BE2C (cell line): ENCODE data around the gene ZDHHC14.
A peak's percentile ranks its signal among the peaks of the same experiment; 100 is the strongest.

ENCODE experiments used
- DNase-seq: peaks from one replicate; pipeline ENCODE4 v3.0.0-alpha.2; 2020
- H3K27me3 ChIP-seq: fragments of 250-450 bp; sonication (Bioruptor Pico); 2 replicates; pipeline ENCODE4 v1.5.1; 2020; ENCODE audit warnings: mild to moderate bottlenecking
- H3K36me3 ChIP-seq: fragments of 250-450 bp; sonication (Bioruptor Pico); 2 replicates; pipeline ENCODE4 v1.5.1; 2020; ENCODE audit warnings: mild to moderate bottlenecking
- H3K4me1 ChIP-seq: fragments of 250-450 bp; sonication (Bioruptor Pico); 2 replicates; pipeline ENCODE4 v1.5.1; 2020
- H3K4me3 ChIP-seq: 2 replicates; pipeline ENCODE4 v1.5.1; 2011; ENCODE audit warnings: low read depth, low read length
- H3K9me3 ChIP-seq: fragments of 250-450 bp; sonication (Bioruptor Pico); 2 replicates; pipeline ENCODE4 v1.5.1; 2020
- TF ChIP-seq, protein P1 (sequence below): IDR thresholded peaks from 2 replicates; pipeline ENCODE4 v1.5.1; 2012; ENCODE audit warnings: mild to moderate bottlenecking, low read depth, low read length

The ZDHHC14 gene

DNA sequence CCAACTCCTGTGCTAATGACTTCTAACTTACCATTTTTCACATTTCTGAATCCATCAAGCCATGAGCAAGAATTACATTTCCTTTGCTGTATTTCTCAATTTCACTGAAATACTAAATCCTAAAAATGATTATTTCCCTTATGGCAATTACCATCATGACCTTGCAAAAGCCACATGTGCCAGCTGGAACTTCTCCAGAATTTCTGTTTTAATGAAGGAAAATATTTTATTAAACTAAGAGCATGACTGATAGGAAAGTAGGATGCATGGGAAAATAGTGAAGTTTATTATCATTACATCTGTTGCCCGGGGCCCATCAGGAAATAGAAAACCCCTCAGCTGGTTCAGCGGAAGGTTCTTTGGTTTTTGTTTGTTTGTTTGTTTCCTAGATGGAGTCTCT is 43.2 kb upstream of the ZDHHC14 start:
- DNase-seq: no peak
- TF ChIP-seq, protein P1, sequence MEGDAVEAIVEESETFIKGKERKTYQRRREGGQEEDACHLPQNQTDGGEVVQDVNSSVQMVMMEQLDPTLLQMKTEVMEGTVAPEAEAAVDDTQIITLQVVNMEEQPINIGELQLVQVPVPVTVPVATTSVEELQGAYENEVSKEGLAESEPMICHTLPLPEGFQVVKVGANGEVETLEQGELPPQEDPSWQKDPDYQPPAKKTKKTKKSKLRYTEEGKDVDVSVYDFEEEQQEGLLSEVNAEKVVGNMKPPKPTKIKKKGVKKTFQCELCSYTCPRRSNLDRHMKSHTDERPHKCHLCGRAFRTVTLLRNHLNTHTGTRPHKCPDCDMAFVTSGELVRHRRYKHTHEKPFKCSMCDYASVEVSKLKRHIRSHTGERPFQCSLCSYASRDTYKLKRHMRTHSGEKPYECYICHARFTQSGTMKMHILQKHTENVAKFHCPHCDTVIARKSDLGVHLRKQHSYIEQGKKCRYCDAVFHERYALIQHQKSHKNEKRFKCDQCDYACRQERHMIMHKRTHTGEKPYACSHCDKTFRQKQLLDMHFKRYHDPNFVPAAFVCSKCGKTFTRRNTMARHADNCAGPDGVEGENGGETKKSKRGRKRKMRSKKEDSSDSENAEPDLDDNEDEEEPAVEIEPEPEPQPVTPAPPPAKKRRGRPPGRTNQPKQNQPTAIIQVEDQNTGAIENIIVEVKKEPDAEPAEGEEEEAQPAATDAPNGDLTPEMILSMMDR: no peak
- Histone ChIP-seq H3K9me3 (no peaks in the 10 kb centered on the region), H3K36me3 (no peaks in the 10 kb centered on the region), H3K4me3 (no peak overlapping the region), H3K4me1 (no peaks in the 10 kb centered on the region), H3K27me3 (no peaks in the 10 kb centered on the region)

DNA sequence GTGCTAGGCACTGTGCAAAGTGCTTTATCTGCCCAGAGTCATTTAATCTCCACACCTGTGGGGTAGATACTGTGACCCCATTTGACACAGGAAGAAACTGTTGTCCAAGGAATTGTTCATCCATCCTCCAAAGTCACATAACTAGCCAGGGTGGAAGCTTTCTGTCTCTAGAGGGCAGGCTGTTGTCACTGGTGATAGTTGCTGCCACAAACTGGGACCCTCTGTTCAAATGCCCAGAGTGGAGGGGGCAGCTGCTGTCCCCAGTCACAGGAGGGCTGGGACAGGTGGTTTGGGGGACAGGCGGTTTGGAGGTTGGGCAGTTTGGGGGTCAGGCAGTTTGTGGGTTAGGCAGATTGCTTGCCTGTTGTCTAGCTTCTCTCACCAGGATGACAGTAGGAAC is 41.6 kb upstream of the ZDHHC14 start:
- Histone ChIP-seq H3K36me3 (no peaks in the 10 kb centered on the region), H3K4me1 (no peaks in the 10 kb centered on the region), H3K9me3 (no peaks in the 10 kb centered on the region), H3K4me3 (no peak overlapping the region), H3K27me3 (no peaks in the 10 kb centered on the region)
- no peak for DNase-seq
- TF ChIP-seq, protein P1: peak; percentile 38

DNA sequence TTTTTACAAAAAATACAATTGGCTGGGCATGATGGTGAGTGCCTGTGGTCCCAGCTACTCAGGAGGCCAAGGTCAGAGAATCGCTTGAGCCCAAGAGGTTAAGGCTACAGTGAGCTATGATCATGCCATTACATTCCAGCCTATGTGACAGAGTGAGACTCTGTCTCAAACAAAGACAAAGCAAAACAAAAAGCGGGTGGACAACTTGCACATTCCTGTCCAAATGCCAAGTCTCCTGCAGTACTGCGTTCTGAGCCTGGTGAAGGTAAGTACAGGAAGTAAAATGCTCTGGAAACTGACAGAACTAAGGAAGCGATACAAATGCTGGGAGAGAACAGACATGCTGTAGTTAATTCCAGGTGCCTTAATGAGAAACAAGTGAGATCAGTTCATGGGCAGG is 37.3 kb upstream of the ZDHHC14 start:
- no peaks in the 10 kb centered on the region for H3K36me3 ChIP-seq
- H3K4me3 ChIP-seq: no peak overlapping the region
- no peaks in the 10 kb centered on the region for H3K9me3 ChIP-seq
- no peaks in the 10 kb centered on the region for H3K27me3 ChIP-seq
- no peak for DNase-seq
- H3K4me1 ChIP-seq: no peaks in the 10 kb centered on the region
- TF ChIP-seq, protein P1: no peak

DNA sequence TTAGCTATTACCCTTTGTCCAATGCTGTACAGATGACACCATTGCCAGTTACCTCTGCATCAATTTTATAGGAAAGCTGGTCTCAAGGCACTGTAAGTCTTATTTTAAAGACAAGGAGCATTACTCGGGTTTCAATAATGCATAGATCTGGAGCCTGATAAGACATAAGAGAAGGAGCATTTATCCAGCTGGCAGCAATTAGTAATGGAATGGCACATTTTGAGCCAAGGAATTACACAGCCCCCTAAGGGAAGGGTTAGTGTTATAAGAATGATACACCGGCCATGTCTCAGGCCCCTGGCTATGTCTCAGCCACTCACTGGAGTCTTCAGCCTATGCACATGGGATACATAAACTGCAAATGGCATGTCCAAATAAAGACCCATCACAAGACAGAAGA is 34.6 kb upstream of the ZDHHC14 start:
- Histone ChIP-seq H3K9me3 (no peaks in the 10 kb centered on the region), H3K36me3 (no peaks in the 10 kb centered on the region), H3K4me3 (no peak overlapping the region), H3K4me1 (no peaks in the 10 kb centered on the region), H3K27me3 (no peaks in the 10 kb centered on the region)
- TF ChIP-seq, protein P1: no peak
- no peak for DNase-seq

DNA sequence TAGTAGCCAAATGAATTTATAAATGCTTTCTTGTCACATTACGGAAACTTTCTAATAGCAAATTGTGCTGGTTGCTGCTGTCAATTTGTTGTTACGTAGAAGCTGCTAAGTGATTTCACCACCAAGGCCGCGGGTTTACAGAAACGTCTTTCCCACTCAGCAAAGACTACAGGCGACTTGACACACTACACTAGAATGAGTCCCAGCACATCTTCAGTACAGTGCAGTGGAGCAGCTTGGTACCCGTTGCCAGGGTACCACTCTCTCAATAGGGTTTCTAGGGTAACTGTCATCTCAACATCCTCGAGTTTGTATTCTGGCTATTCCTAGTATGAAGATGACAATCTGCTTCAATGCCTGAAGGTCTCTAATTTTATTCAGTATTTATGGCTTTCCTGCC is 22.7 kb upstream of the ZDHHC14 start:
- H3K27me3 ChIP-seq: no peaks in the 10 kb centered on the region
- no peaks in the 10 kb centered on the region for H3K4me1 ChIP-seq
- H3K36me3 ChIP-seq: no peaks in the 10 kb centered on the region
- TF ChIP-seq, protein P1: no peak
- no peak for DNase-seq
- no peaks in the 10 kb centered on the region for H3K9me3 ChIP-seq
- no peak overlapping the region for H3K4me3 ChIP-seq

DNA sequence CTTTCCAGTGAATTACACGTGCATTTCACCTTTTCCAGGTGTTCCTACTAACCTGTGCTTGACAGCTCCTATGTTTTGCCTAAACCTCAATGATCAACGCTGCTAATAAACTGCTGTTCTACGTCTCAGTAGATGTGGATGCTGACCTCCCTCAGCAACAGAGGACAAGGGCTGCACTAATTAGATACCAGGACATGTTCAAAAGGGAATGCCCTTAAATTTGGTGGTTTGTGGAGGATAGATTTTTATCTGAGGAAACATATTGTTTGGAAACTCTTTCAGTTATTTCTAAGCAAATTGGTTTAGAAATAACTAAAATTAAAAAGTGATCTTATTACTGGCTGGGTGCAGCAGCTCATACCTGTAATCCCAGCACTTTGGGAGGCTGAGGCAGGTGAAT is 19.1 kb upstream of the ZDHHC14 start:
- Histone ChIP-seq H3K4me3 (no peak overlapping the region), H3K27me3 (no peaks in the 10 kb centered on the region), H3K4me1 (no peaks in the 10 kb centered on the region), H3K9me3 (no peaks in the 10 kb centered on the region), H3K36me3 (no peaks in the 10 kb centered on the region)
- TF ChIP-seq, protein P1: no peak
- DNase-seq: no peak
